ENCODE results near the gene IL3.
A peak's percentile ranks its signal among the peaks of the same experiment; 100 is the strongest.

IL3 gene

DNA sequence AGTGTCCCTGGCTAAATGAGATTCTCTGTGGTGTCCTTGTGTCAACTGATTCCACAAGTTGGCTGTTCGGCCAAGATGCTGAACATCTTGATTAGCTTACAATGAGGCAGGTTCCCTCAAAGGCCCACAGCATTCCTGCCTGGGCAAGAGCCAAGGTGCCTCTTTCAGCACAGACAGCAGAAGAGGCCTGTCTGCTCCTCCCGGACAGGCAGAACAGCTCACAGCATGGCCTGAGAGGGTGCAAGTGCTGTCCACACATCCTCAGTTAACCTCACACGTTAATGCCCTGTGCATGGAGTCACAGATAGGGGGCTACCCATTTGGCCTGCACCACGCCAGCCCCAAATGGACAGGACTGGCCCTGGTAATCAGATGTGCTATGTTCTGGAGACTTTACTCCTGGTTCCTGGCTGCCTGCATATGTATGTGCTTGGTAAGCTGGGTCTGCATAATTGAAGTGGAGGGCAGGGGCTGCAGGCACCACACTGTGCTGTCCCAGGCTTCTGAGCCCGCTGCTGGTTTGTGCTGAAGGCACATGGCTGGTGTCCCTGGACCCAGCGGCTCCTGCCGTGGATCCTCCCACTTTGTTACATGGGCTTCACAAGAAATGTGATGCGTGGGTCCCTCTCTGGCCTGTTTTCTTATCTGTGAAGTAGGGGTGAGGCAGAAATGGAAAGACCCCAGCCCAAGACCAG, 22.0 kb downstream of the IL3 start:
- Mint-ChIP-seq H3K36me3 (no peaks in the 10 kb centered on the region), H3K4me3 (no peak overlapping the region), H3K4me1 (ENCODE audit: low read depth) (peaks cover 24% of the 10 kb centered on the region), H3K27me3 (no peaks in the 10 kb centered on the region), H3K9me3 (ENCODE audit: low read depth) (no peaks in the 10 kb centered on the region), H3K27ac (peak overlapping the region; percentile 41)

DNA sequence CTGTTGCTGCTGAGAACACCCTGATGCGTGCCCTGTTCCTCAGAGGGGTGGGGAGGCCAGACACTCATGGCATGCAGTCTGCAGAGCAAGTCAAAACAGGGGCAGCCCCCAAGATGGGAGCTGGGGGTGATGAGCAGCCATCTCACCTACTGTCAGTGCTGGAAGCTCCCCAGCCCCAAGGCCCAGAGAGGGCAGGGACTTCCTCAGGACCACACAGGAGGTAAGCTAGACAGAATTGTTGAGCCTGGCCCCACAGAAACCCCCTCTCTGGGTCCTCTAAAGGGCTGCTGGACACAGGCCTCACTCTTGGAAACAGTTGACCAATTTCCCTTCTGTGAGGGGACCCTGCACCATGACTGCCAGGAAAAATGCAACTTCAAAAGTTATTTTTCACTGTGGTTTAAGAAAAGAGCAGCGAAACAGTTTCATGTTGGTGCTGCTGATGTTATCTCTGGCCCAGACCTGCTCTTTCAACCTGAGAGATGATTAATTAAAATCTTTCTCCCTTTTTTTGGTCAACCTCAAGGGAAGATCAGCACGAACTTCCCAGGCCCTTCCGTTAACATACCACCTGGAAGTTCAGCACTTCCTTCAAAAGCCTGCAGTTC, 22.7 kb downstream of the IL3 start:
- H3K27me3 Mint-ChIP-seq = no peaks in the 10 kb centered on the region
- H3K27ac Mint-ChIP-seq = peak overlapping the region; percentile 41
- no peaks in the 10 kb centered on the region for H3K36me3 Mint-ChIP-seq
- H3K4me1 Mint-ChIP-seq (ENCODE audit: low read depth) = peaks cover 24% of the 10 kb centered on the region
- no peak overlapping the region for H3K4me3 Mint-ChIP-seq
- no peaks in the 10 kb centered on the region for H3K9me3 Mint-ChIP-seq (ENCODE audit: low read depth)

DNA sequence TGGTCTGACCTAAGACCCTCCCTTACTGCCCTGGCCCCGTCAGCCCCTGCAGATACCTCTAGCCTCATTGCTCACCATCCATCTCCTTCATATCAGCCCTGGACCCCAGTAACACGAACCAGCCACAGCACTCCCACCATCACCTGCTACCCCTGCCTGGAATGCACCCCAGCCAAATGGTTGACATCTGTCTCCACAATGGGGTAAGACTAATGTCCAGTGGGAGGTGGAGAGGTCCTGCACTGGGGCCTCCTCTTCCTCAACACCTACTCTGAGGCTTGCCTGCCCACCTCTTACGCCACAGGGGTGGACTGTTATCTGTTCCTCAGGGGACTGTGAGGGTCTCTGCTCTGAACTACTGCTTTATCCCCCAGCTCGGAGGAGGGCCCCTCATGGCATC, 25.2 kb downstream of the IL3 start:
- Mint-ChIP-seq H3K4me3 (no peak overlapping the region), H3K27ac (no peak overlapping the region), H3K27me3 (no peaks in the 10 kb centered on the region), H3K4me1 (ENCODE audit: low read depth) (peaks cover 30% of the 10 kb centered on the region), H3K9me3 (ENCODE audit: low read depth) (peaks cover 2% of the 10 kb centered on the region), H3K36me3 (peaks cover 2% of the 10 kb centered on the region)

- Mint-ChIP-seq H3K27me3 (no peaks in the 10 kb centered on the region), H3K36me3 (peaks cover 2% of the 10 kb centered on the region), H3K27ac (no peak overlapping the region), H3K4me1 (ENCODE audit: low read depth) (peaks cover 30% of the 10 kb centered on the region), H3K9me3 (ENCODE audit: low read depth) (peaks cover 2% of the 10 kb centered on the region), H3K4me3 (no peak overlapping the region)
Measured at GRCh38 chr5:132086277-132086794, 25.9 kb downstream of the IL3 start.

- Mint-ChIP-seq H3K36me3 (peaks cover 2% of the 10 kb centered on the region), H3K4me1 (ENCODE audit: low read depth) (peaks cover 30% of the 10 kb centered on the region), H3K27ac (no peak overlapping the region), H3K9me3 (ENCODE audit: low read depth) (peaks cover 2% of the 10 kb centered on the region), H3K27me3 (no peaks in the 10 kb centered on the region), H3K4me3 (no peak overlapping the region)
Measured at GRCh38 chr5:132087176-132087575, 26.7 kb downstream of the IL3 start.

DNA sequence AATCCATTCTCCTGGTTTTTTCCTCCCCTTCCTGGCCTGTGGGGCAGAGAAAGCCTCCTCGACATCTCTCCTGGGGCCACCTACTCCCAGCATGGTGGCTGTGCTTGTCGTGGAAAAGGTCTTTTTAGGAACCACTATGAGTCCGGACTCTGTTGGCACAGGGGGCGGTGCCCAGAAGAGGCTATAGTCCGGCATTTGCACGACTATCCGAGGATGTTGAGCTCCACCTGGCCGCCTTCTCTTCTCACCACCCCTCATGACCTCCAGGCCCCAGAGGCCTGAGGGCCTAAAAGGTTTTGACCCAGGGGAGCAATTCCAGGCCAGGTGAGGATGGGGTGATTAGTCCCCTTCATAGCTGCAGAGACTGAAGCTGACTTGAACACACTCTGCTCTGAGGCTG, 27.2 kb downstream of the IL3 start:
- no peak overlapping the region for H3K4me3 Mint-ChIP-seq

GRCh38 chr5:132089363-132089762, 28.9 kb downstream of the IL3 start:
- H3K36me3 Mint-ChIP-seq = peaks cover 2% of the 10 kb centered on the region
- H3K4me3 Mint-ChIP-seq = no peak overlapping the region
- peaks cover 2% of the 10 kb centered on the region for H3K9me3 Mint-ChIP-seq (ENCODE audit: low read depth)
- no peaks in the 10 kb centered on the region for H3K27me3 Mint-ChIP-seq
- H3K27ac Mint-ChIP-seq = no peak overlapping the region
- peaks cover 19% of the 10 kb centered on the region for H3K4me1 Mint-ChIP-seq (ENCODE audit: low read depth)

More for the DNA sequence above, 27.2 kb downstream of the IL3 start:
- Mint-ChIP-seq H3K27ac (no peak overlapping the region), H3K9me3 (ENCODE audit: low read depth) (peaks cover 2% of the 10 kb centered on the region), H3K4me1 (ENCODE audit: low read depth) (peaks cover 28% of the 10 kb centered on the region), H3K36me3 (peaks cover 2% of the 10 kb centered on the region), H3K27me3 (no peaks in the 10 kb centered on the region)

DNA sequence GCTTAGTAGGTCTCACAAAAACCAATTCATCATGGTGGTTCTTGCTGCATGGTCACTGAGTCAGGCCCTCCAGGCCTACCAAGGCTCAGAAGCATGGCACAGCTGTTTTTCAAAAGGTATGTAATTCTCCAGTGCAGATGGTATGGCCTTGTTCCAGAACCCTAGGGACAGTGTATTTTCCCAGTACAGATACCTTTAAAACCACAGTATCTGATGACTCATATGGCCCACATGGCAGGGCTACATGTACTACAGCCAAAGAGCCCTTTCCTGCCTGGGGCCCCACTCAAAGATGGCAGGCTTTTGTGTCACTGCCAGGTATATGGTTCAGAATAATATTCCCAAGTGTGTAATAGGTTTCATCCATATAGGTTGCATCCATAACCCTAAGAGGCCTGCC, 29.7 kb downstream of the IL3 start:
- peaks cover 21% of the 10 kb centered on the region for H3K4me1 Mint-ChIP-seq (ENCODE audit: low read depth)
- H3K27ac Mint-ChIP-seq = no peak overlapping the region
- peaks cover 2% of the 10 kb centered on the region for H3K9me3 Mint-ChIP-seq (ENCODE audit: low read depth)
- no peaks in the 10 kb centered on the region for H3K27me3 Mint-ChIP-seq
- no peak overlapping the region for H3K4me3 Mint-ChIP-seq
- peaks cover 2% of the 10 kb centered on the region for H3K36me3 Mint-ChIP-seq

DNA sequence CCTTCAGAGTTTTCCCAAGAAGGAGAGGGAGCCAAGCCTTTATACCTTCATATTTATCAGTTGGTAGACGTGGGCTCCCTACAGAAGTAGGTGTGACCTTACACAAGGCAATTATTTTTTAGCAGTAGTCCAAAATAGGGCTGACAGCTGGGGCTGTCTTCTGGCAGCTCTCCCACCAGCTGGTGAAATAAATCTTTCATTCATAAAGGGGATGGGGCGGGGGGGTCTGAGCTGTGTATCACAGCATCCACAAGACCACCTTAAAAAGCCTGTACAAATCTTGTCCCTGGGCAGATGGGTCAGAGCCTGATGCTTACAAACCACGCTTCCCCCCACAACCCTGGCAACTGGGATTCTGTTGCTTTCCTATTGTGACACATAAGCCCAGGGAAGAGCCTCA, 32.8 kb downstream of the IL3 start:
- H3K36me3 Mint-ChIP-seq = peaks cover 2% of the 10 kb centered on the region
- H3K4me3 Mint-ChIP-seq = no peak overlapping the region
- peaks cover 2% of the 10 kb centered on the region for H3K9me3 Mint-ChIP-seq (ENCODE audit: low read depth)
- H3K27me3 Mint-ChIP-seq = no peaks in the 10 kb centered on the region
- peaks cover 20% of the 10 kb centered on the region for H3K4me1 Mint-ChIP-seq (ENCODE audit: low read depth)
- H3K27ac Mint-ChIP-seq = no peak overlapping the region

DNA sequence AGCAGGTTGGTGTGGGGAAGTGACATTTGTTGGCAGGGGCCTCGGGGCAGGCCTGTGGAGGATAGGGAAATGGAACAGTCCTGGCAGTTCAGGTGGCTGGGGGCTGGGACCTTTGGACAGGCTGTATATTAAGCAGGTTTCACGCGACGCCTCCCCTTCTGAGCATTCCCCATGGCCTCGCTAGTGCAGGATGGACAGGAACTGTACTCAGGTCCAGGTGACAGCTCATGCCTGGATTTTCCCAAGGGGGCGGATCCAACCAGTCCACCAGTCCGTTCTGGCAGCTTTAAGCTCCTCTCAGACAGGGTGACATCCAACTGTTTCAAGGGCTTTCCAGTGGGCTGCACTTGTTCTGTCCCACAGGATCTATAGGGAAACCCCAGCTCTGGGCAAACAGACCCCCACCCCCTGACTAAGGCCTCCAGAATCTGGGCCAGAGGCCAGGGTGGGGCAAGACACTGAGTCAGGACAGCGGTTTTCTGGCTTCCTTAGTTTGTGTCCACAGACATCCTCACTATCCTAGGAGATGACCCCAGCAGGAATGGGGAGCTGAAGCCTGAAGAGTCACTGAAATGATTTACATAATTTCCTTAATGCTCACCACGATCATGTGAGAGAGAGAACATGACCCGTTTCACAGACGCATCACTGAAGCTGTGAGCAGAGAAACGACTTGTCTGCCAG, 34.1 kb downstream of the IL3 start:
- Mint-ChIP-seq H3K27ac (peak overlapping the region; percentile 25), H3K4me3 (no peak overlapping the region), H3K4me1 (ENCODE audit: low read depth) (peaks cover 32% of the 10 kb centered on the region), H3K27me3 (no peaks in the 10 kb centered on the region), H3K9me3 (ENCODE audit: low read depth) (peaks cover 2% of the 10 kb centered on the region), H3K36me3 (peaks cover 2% of the 10 kb centered on the region)

- Mint-ChIP-seq H3K9me3 (ENCODE audit: low read depth) (peaks cover under 1% of the 10 kb centered on the region), H3K4me3 (no peak overlapping the region), H3K36me3 (peaks cover under 1% of the 10 kb centered on the region), H3K4me1 (ENCODE audit: low read depth) (peaks cover 35% of the 10 kb centered on the region), H3K27ac (peak overlapping the region; percentile 36), H3K27me3 (no peaks in the 10 kb centered on the region)
Measured at GRCh38 chr5:132095077-132095410, 34.6 kb downstream of the IL3 start.

DNA sequence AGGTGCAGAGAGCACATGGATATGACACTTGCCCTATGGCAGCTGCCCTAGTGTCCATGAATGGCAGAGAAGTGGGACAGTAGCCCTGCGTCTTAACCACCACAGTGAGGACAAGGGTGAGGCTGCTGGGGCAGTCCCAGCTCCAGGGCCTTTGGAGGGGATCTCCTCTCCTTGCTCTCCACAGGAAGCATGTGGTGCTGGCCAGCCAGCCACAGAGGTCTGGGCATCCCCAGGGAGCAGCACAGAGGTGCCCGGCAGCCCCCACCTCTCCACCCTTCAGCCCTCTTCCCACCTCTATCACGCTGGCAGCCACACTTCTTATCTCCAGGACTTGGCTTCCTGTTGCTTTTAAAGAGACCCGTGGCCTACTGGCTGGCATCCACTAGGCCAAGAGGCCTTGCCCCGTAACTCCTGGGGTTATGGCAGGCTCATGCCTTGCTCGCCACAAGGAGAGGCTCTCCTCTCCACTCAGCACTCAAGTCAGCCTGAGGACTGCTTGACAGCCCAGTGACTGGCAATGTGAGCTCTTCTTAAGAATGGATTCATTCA, 35.0 kb downstream of the IL3 start:
- H3K36me3 Mint-ChIP-seq = no peaks in the 10 kb centered on the region
- H3K4me3 Mint-ChIP-seq = no peak overlapping the region
- no peaks in the 10 kb centered on the region for H3K9me3 Mint-ChIP-seq (ENCODE audit: low read depth)
- no peaks in the 10 kb centered on the region for H3K27me3 Mint-ChIP-seq
- peak overlapping the region; percentile 37 for H3K27ac Mint-ChIP-seq
- H3K4me1 Mint-ChIP-seq (ENCODE audit: low read depth) = peaks cover 36% of the 10 kb centered on the region

GRCh38 chr5:132096904-132097303, 36.4 kb downstream of the IL3 start:
- Mint-ChIP-seq H3K4me3 (no peak overlapping the region), H3K27ac (peak overlapping the region; percentile 41), H3K9me3 (ENCODE audit: low read depth) (no peaks in the 10 kb centered on the region), H3K4me1 (ENCODE audit: low read depth) (peaks cover 49% of the 10 kb centered on the region), H3K36me3 (no peaks in the 10 kb centered on the region), H3K27me3 (no peaks in the 10 kb centered on the region)

GRCh38 chr5:132098151-132098594, 37.7 kb downstream of the IL3 start:
- Mint-ChIP-seq H3K27ac (peak overlapping the region; percentile 96), H3K27me3 (no peaks in the 10 kb centered on the region), H3K4me1 (ENCODE audit: low read depth) (peaks cover 61% of the 10 kb centered on the region), H3K4me3 (no peak overlapping the region), H3K36me3 (no peaks in the 10 kb centered on the region), H3K9me3 (ENCODE audit: low read depth) (no peaks in the 10 kb centered on the region)

GRCh38 chr5:132098621-132099020, 38.2 kb downstream of the IL3 start:
- H3K4me1 Mint-ChIP-seq (ENCODE audit: low read depth) = peaks cover 66% of the 10 kb centered on the region
- peak overlapping the region; percentile 48 for H3K4me3 Mint-ChIP-seq
- peak overlapping the region; percentile 96 for H3K27ac Mint-ChIP-seq

More at GRCh38 chr5:132098621-132099020, 38.2 kb downstream of the IL3 start:
- Mint-ChIP-seq H3K9me3 (ENCODE audit: low read depth) (no peaks in the 10 kb centered on the region), H3K27me3 (no peaks in the 10 kb centered on the region), H3K36me3 (no peaks in the 10 kb centered on the region)
